Measurements from ENCODE around the gene GPR152.

Gene GPR152

GRCh38 chr11:67420646-67421429 is 31.7 kb downstream of the GPR152 start:
- Histone ChIP-seq H3K9me3 (ENCODE audit: control insufficient read depth, low read length) (no peaks in the 10 kb centered on the region), H3K27ac (peak overlapping the region; percentile 64), H3K27me3 (ENCODE audit: control insufficient read depth, insufficient read depth, low read length) (no peaks in the 10 kb centered on the region), H3K4me1 (peaks cover 16% of the 10 kb centered on the region), H3K36me3 (ENCODE audit: control insufficient read depth, insufficient read depth, low read length) (no peaks in the 10 kb centered on the region), H3K79me2 (no peaks in the 10 kb centered on the region), H3K9ac (no peak overlapping the region), H3K4me2 (ENCODE audit: low read length) (peak overlapping the region; percentile 68), H3K4me3 (ENCODE audit: low read depth, low read length) (peak overlapping the region; percentile 43), H2AFZ (peak overlapping the region; percentile 38)
- no peak for TF ChIP-seq CTCF (IDR thresholded peaks at IDR 0.05)

GRCh38 chr11:67420147-67420645 is 32.3 kb downstream of the GPR152 start:
- no peaks in the 10 kb centered on the region for H3K9me3 ChIP-seq (ENCODE audit: control insufficient read depth, low read length)
- H3K27me3 ChIP-seq (ENCODE audit: control insufficient read depth, insufficient read depth, low read length): no peaks in the 10 kb centered on the region
- no peak overlapping the region for H2AFZ ChIP-seq
- peaks cover 16% of the 10 kb centered on the region for H3K4me1 ChIP-seq
- peak overlapping the region; percentile 68 for H3K4me2 ChIP-seq (ENCODE audit: low read length)
- peak overlapping the region; percentile 64 for H3K27ac ChIP-seq
- H3K4me3 ChIP-seq (ENCODE audit: low read depth, low read length): peak overlapping the region; percentile 43
- TF ChIP-seq CTCF (IDR thresholded peaks at IDR 0.05): no peak
- H3K36me3 ChIP-seq (ENCODE audit: control insufficient read depth, insufficient read depth, low read length): no peaks in the 10 kb centered on the region
- no peak overlapping the region for H3K9ac ChIP-seq
- H3K79me2 ChIP-seq: no peaks in the 10 kb centered on the region

GRCh38 chr11:67419325-67420049 is 33.0 kb downstream of the GPR152 start:
- Histone ChIP-seq H3K27me3 (ENCODE audit: control insufficient read depth, insufficient read depth, low read length) (no peaks in the 10 kb centered on the region), H3K9ac (no peak overlapping the region), H3K4me3 (ENCODE audit: low read depth, low read length) (no peak overlapping the region), H3K9me3 (ENCODE audit: control insufficient read depth, low read length) (no peaks in the 10 kb centered on the region), H3K79me2 (no peaks in the 10 kb centered on the region), H3K36me3 (ENCODE audit: control insufficient read depth, insufficient read depth, low read length) (no peaks in the 10 kb centered on the region), H3K27ac (peak overlapping the region; percentile 78), H3K4me1 (peaks cover 16% of the 10 kb centered on the region), H2AFZ (no peak overlapping the region), H3K4me2 (ENCODE audit: low read length) (peak overlapping the region; percentile 68)
- TF ChIP-seq CTCF (IDR thresholded peaks at IDR 0.05): no peak

- Histone ChIP-seq H3K79me2 (no peaks in the 10 kb centered on the region), H3K4me2 (ENCODE audit: low read length) (peak overlapping the region; percentile 51), H3K27me3 (ENCODE audit: control insufficient read depth, insufficient read depth, low read length) (no peaks in the 10 kb centered on the region), H2AFZ (no peak overlapping the region), H3K9me3 (ENCODE audit: control insufficient read depth, low read length) (no peaks in the 10 kb centered on the region), H3K4me3 (ENCODE audit: low read depth, low read length) (no peak overlapping the region), H3K4me1 (peaks cover 16% of the 10 kb centered on the region), H3K27ac (peak overlapping the region; percentile 78), H3K36me3 (ENCODE audit: control insufficient read depth, insufficient read depth, low read length) (no peaks in the 10 kb centered on the region), H3K9ac (no peak overlapping the region)
- TF ChIP-seq CTCF (IDR thresholded peaks at IDR 0.05): no peak
Observed at GRCh38 chr11:67418476-67419281, 33.9 kb downstream of the GPR152 start.
